Measurements from ENCODE around the gene CLDN34. TPM values are rescaled to one million over a fixed set of nuclear protein-coding genes. Genes with fewer than 3 reads are reported as not detected.

Gene CLDN34
- polyA plus RNA-seq, 1 donor (not counting 4 experiments of a cell fraction or from before 2014, with no cell fraction given), result 0.10 TPM

- no peak overlapping the region for H3K27ac ChIP-seq (ENCODE audit: control insufficient read depth, insufficient read depth, low read length)
- H3K79me2 ChIP-seq (ENCODE audit: control insufficient read depth, insufficient read depth, low read length), result peaks cover 15% of the 10 kb centered on the region
- no peaks in the 10 kb centered on the region for H3K9me1 ChIP-seq (ENCODE audit: control insufficient read depth, extremely low read depth, insufficient read depth, low read length)
- DNase-seq (ENCODE audit: low read depth, low spot score) (no peak), FAIRE-seq (no peak)
- no peak overlapping the region for H2AFZ ChIP-seq (ENCODE audit: control insufficient read depth, low read length)
- no peak overlapping the region for H3K4me2 ChIP-seq (ENCODE audit: control insufficient read depth, extremely low read depth, insufficient read depth, low read depth, low read length)
- no peak overlapping the region for H3K9ac ChIP-seq (ENCODE audit: control insufficient read depth, extremely low read depth, insufficient read depth, low read length)
- no peaks in the 10 kb centered on the region for H3K9me3 ChIP-seq (ENCODE audit: control insufficient read depth, low read depth, low read length)
- no peak for TF ChIP-seq CTCF (optimal IDR thresholded peaks at IDR 0.05 in 1 of 3, IDR thresholded peaks at IDR 0.05 in 1 of 3, conservative IDR thresholded peaks at IDR 0.05 in 1 of 3; ENCODE audit: extremely low read depth in 1 of 3, insufficient read depth in 2 of 3, low read length in 3 of 3)
- TF ChIP-seq EZH2 (IDR thresholded peaks at IDR 0.05; ENCODE audit: low read length), result no peak
- no peaks in the 10 kb centered on the region for H3K27me3 ChIP-seq (ENCODE audit: control insufficient read depth, extremely low read depth, insufficient read depth, low read length)
- dilution Hi-C loops (cut with MboI; ENCODE audit: extremely low pct_ligation_motif_present, low sequenced_read_pairs), result no loop called here
- H4K20me1 ChIP-seq (ENCODE audit: control insufficient read depth, extremely low read depth, insufficient read depth, low read length), result no peaks in the 10 kb centered on the region
- no peaks in the 10 kb centered on the region for H3K36me3 ChIP-seq (ENCODE audit: control insufficient read depth in 2 of 2, extremely low read depth in 1 of 2, insufficient read depth in 2 of 2, low read length in 2 of 2)
- H3K4me1 ChIP-seq (ENCODE audit: control insufficient read depth, extremely low read depth, insufficient read depth, low read length), result no peaks in the 10 kb centered on the region
- peak overlapping the region in 1 of 3 experiments; percentile 46 for H3K4me3 ChIP-seq (ENCODE audit: control insufficient read depth in 2 of 3, extremely low read depth in 1 of 3, insufficient read depth in 2 of 3, low read depth in 1 of 3, low read length in 3 of 3)
These were observed 48.2 kb downstream of the CLDN34 start for GRCh38 chrX:10015355-10015722.

- Histone ChIP-seq H3K9me1 (ENCODE audit: control insufficient read depth, extremely low read depth, insufficient read depth, low read length) (no peaks in the 10 kb centered on the region), H2AFZ (ENCODE audit: control insufficient read depth, low read length) (no peak overlapping the region), H3K27me3 (ENCODE audit: control insufficient read depth, extremely low read depth, insufficient read depth, low read length) (no peaks in the 10 kb centered on the region), H3K9ac (ENCODE audit: control insufficient read depth, extremely low read depth, insufficient read depth, low read length) (peak overlapping the region; percentile 69), H3K9me3 (ENCODE audit: control insufficient read depth, low read depth, low read length) (no peaks in the 10 kb centered on the region), H4K20me1 (ENCODE audit: control insufficient read depth, extremely low read depth, insufficient read depth, low read length) (no peaks in the 10 kb centered on the region), H3K27ac (ENCODE audit: control insufficient read depth, insufficient read depth, low read length) (peak overlapping the region; percentile 3), H3K36me3 (ENCODE audit: control insufficient read depth in 2 of 2, extremely low read depth in 1 of 2, insufficient read depth in 2 of 2, low read length in 2 of 2) (no peaks in the 10 kb centered on the region), H3K4me2 (ENCODE audit: control insufficient read depth, extremely low read depth, insufficient read depth, low read depth, low read length) (peak overlapping the region; percentile 63), H3K79me2 (ENCODE audit: control insufficient read depth, insufficient read depth, low read length) (peaks cover 18% of the 10 kb centered on the region), H3K4me1 (ENCODE audit: control insufficient read depth, extremely low read depth, insufficient read depth, low read length) (no peaks in the 10 kb centered on the region), H3K4me3 (ENCODE audit: control insufficient read depth in 2 of 3, extremely low read depth in 1 of 3, insufficient read depth in 2 of 3, low read depth in 1 of 3, low read length in 3 of 3) (peak overlapping the region; percentile 46 to 69 (median 57))
- TF ChIP-seq CTCF (optimal IDR thresholded peaks at IDR 0.05 in 1 of 3, IDR thresholded peaks at IDR 0.05 in 1 of 3, conservative IDR thresholded peaks at IDR 0.05 in 1 of 3; ENCODE audit: extremely low read depth in 1 of 3, insufficient read depth in 2 of 3, low read length in 3 of 3) (peak in 1 of 3 experiments; percentile 12), EZH2 (IDR thresholded peaks at IDR 0.05; ENCODE audit: low read length) (no peak)
- FAIRE-seq, result no peak
- no peak for DNase-seq (ENCODE audit: low read depth, low spot score)
- dilution Hi-C loops (cut with MboI; ENCODE audit: extremely low pct_ligation_motif_present, low sequenced_read_pairs), result no loop called here
These were observed 48.8 kb downstream of the CLDN34 start for GRCh38 chrX:10015723-10016518.

All from keratinocyte (primary cell).